Right cardiac atrium (tissue), 5 donors: Measurements from ENCODE around the gene DNAJC9. TPM values are rescaled to one million over a fixed set of nuclear protein-coding genes. Genes with fewer than 3 reads are reported as not detected.
A peak's percentile ranks its signal among the peaks of the same experiment; 100 is the strongest.

Source experiments
- ATAC-seq, 2 donors: fragments of 200-7000 bp; cut with Tn5 transposase; one replicate each; pipeline versions ENCODE4 v1.8.0 to v1.9.1; 2020; ENCODE audit warnings: moderate library complexity in 2 of 2, mild to moderate bottlenecking in 1 of 2
- DNase-seq, 3 donors: peaks; one replicate each; pipeline ENCODE4 v3.0.0-alpha.2; 2020
- H3K27ac ChIP-seq: one replicate; pipeline ENCODE4 v1.5.1; 2013; ENCODE audit warnings: mild to moderate bottlenecking, low read length, control low read depth, moderate library complexity
- H3K27me3 ChIP-seq: one replicate; pipeline ENCODE4 v1.6.1; 2013; ENCODE audit not compliant: control insufficient read depth, insufficient read depth
- H3K4me1 ChIP-seq: one replicate; pipeline ENCODE4 v1.6.1; 2013; ENCODE audit warnings: low read length; ENCODE audit not compliant: control insufficient read depth, insufficient read depth
- H3K4me3 ChIP-seq: one replicate; pipeline ENCODE4 v1.5.1; 2013; ENCODE audit warnings: low read length, control low read depth
- H3K9me3 ChIP-seq: one replicate; pipeline ENCODE4 v1.6.1; 2013; ENCODE audit warnings: low read length; ENCODE audit not compliant: control insufficient read depth
- WGBS: extraction: QIAGEN DNeasy Blood & Tissue Kit; methylation state at CpG from one replicate; pipeline ENCODE4 v1.1.7; 2013; 5-methylcytosine and 5-hydroxymethylcytosine counted together
- intact Hi-C, 4 donors: fragments of 100-400 bp; cut with DNase I; formaldehyde crosslinking; loops; one replicate each; pipeline versions ENCODE4 v1.11.0 to v1.14.0; 2022 to 2023
- long read RNA-seq, 4 donors: library from polyadenylated mRNA; unstranded; transcript quantifications; one replicate each; pipeline ENCODE4 v2.0.0, GENCODE V29; 2020 to 2021
- polyA plus RNA-seq: library from polyadenylated mRNA; stranded (reverse); fragments of 200-250 nt; gene quantifications from one replicate; pipeline ENCODE4 v1.2.3, GENCODE V29; 2013
- total RNA-seq, 4 donors: library from RNA; stranded (reverse); fragmentation: NEBNext Ultra II Directional; extraction: Animal tissue kit (Norgen Biotek cat#: 25700); gene quantifications; one replicate each; pipeline ENCODE4 v1.2.1, GENCODE V29; 2021
- donor health status: healthy with polysubstance abuse.
- donor health status: DM: no; HTN: yes; CAD: no.
- donor health status: DM: no; HTN: no; CAD: no.
- donor health status: DM: no; HTN: yes; CAD: no; lungs with severe emphysema.
- donor health status: DM: yes; HTN: yes; CAD: no.

The DNAJC9 gene, protein sequence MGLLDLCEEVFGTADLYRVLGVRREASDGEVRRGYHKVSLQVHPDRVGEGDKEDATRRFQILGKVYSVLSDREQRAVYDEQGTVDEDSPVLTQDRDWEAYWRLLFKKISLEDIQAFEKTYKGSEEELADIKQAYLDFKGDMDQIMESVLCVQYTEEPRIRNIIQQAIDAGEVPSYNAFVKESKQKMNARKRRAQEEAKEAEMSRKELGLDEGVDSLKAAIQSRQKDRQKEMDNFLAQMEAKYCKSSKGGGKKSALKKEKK
- 10 to 100 TPM in 2 of 4 donors, 1 to 10 TPM in 2; 7.9 to 10.6 (median 10.2) TPM for total RNA-seq
- polyA plus RNA-seq: 6.5 TPM
- long read RNA-seq, donor 1, transcript DNAJC9-201 (5 exons, 3,032 nt): major isoform, 16 of 21 reads
- long read RNA-seq, donor 1, partial matches to known transcripts: 2 of 21 reads
- long read RNA-seq, donor 1, other reads (novel, unspliced or antisense): 3 of 21 reads
- long read RNA-seq, donor 2, transcript DNAJC9-201 (5 exons, 3,032 nt): major isoform, 7 of 9 reads
- long read RNA-seq, donor 2, partial matches to known transcripts: 0 of 9 reads
- long read RNA-seq, donor 2, other reads (novel, unspliced or antisense): 2 of 9 reads
- long read RNA-seq, donor 3, transcript DNAJC9-201 (5 exons, 3,032 nt): major isoform, 54 of 57 reads
- long read RNA-seq, donor 3, partial matches to known transcripts: 1 of 57 reads
- long read RNA-seq, donor 3, other reads (novel, unspliced or antisense): 2 of 57 reads
- long read RNA-seq, donor 4, transcript DNAJC9-201 (5 exons, 3,032 nt): major isoform, 11 of 13 reads
- long read RNA-seq, donor 4, partial matches to known transcripts: 0 of 13 reads
- long read RNA-seq, donor 4, other reads (novel, unspliced or antisense): 2 of 13 reads

DNA sequence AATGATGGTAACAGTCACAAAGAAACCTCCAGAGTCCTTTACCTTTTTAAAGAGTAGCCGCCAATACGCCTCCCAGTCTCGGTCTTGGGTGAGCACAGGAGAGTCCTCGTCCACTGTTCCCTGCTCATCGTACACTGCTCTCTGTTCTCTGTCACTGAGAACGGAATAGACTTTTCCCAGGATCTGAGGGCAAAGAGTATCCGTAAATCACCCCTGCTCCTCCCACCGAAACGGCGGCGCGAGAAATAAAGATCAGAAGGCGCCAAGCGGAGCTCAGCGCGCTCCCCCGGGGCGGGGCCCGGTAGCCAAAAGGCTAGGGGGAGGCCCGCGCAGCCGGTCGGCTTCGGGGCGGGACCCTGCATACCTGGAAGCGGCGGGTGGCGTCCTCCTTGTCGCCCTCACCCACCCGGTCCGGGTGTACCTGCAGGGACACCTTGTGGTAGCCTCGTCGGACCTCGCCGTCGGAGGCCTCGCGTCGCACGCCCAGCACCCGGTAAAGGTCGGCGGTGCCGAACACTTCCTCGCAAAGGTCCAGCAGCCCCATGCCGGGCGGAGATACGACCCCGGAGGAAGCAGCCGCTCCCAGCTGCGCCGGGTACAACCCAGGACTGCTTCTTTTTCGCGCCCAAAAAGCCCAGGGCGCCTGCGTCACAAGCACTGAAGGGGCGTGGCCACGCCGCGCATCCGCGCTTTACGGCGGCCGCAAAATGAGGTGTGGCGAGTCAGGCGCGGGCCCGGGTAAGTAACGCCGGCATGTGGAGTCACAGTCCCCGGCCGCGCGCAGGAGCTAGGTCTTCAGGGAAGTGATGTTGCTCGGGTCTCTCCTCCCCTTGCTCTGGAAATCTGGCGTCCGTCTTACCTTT lies at the start of gene DNAJC9:
DNAJC9 (minus strand) TSS at position 610 of the 863 bp plus-strand sequence; CDS start at position 544, 66 bp downstream.
- intact Hi-C loops: no loop called here
- peaks cover 7% of the 10 kb centered on the region for H3K4me1 ChIP-seq
- H3K4me3 ChIP-seq: peak within 1 kb of the TSS; percentile 68
- peak; percentile 97 for ATAC-seq
- H3K27ac ChIP-seq: peak within 1 kb of the TSS; percentile 24
- no peaks in the 10 kb centered on the region for H3K27me3 ChIP-seq
- WGBS: under 1% methylated on average over 78 of the region's 78 CpGs
- DNase-seq: peak; percentile 96 to 99 (median 99)
- H3K9me3 ChIP-seq: no peaks in the 10 kb centered on the region

DNA sequence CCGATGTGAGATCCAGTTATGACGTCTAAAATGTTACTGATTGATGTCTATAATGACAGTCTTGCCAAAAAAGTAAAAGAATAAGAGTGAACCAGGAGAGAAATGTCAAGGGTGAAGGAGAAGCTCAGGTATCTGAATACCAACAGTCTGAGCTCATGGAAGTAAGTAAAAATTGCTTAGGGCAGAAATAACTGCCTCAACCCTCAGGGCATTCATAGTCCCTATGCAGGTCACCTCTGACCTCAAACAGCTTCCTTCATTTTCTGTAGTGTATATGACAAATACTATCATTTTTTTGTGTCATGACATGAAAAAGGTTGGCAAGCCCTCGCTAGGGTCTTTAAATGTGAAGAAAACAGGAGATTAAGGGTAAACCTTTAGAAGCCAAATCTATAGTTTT lies 46.4 kb upstream of the DNAJC9 start:
- H3K27ac ChIP-seq: no peak overlapping the region
- H3K27me3 ChIP-seq: no peaks in the 10 kb centered on the region
- no peaks in the 10 kb centered on the region for H3K9me3 ChIP-seq
- 79% methylated on average over 3 of the region's 3 CpGs for WGBS
- no peaks in the 10 kb centered on the region for H3K4me1 ChIP-seq
- DNase-seq (no peak), ATAC-seq (no peak)
- no peak overlapping the region for H3K4me3 ChIP-seq
- intact Hi-C loops: no loop called here

DNA sequence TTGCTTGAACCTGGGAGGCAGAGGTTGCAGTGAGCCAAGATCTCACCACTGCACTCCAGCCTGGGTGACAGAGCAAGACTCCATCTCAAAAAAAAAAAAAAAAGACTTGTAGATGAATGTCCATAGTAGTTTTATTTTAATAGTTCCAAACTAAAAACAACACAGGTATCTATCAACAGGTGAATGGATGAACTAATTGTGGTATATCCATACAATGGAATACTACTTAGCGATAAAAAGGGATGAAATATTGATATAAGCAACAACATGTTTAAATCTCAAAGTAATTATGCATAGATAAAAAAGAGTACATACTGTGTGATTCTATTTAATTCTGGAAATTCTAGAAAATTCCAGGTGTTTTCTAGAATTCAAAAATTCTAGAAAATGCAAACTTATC lies 42.9 kb upstream of the DNAJC9 start:
- ATAC-seq: no peak
- Histone ChIP-seq H3K27ac (no peak overlapping the region), H3K4me1 (no peaks in the 10 kb centered on the region), H3K4me3 (no peak overlapping the region), H3K27me3 (no peaks in the 10 kb centered on the region), H3K9me3 (no peaks in the 10 kb centered on the region)
- DNase-seq: no peak
- intact Hi-C loops: no loop called here
- WGBS: 97% methylated on average over 1 of the region's 1 CpG

DNA sequence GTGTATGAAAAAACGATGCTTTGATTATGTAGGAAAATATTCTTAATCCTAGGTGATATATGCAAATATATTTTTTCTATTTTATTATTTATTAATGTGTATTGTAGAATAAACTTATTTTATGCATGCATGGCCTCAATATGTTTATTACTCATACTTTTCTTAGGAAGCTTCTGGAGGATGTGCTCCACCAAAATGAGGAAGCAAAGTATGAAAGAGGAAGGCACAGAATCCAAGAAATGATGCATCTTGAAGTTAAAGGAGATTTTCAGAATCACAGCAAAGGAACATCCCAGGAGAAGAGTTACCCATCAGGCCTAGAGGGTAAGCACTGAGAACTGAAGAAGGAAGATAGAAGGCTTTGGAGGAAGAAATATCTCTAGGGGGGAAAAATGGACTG lies 40.4 kb upstream of the DNAJC9 start:
- DNase-seq (no peak), ATAC-seq (no peak)
- H3K27ac ChIP-seq: no peak overlapping the region
- H3K9me3 ChIP-seq: no peaks in the 10 kb centered on the region
- 85% methylated on average over 1 of the region's 1 CpG for WGBS
- H3K4me1 ChIP-seq: no peaks in the 10 kb centered on the region
- intact Hi-C loops: no loop called here
- no peak overlapping the region for H3K4me3 ChIP-seq
- no peaks in the 10 kb centered on the region for H3K27me3 ChIP-seq

DNA sequence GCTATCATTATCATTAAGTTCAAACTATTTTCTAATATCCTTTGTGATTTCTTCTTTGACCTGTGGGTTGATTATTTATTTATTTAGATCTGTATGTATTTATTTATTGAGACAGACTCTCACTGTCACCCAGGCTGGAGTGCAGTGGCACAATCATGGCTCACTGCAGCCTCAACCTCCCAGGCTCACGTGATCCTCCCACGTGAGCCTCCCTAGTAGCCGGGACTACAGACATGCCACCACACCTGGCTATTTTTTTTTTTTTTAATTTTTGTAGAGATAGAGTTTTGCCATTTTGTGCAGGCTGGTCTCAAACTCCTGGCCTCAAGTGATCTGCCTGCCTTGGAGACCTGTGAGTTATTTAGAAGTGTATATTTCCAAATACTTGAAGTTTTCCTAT lies 34.0 kb upstream of the DNAJC9 start:
- no peaks in the 10 kb centered on the region for H3K4me1 ChIP-seq
- ATAC-seq: no peak
- WGBS: 84% methylated on average over 3 of the region's 3 CpGs
- no peak overlapping the region for H3K27ac ChIP-seq
- no peak for DNase-seq
- no peaks in the 10 kb centered on the region for H3K9me3 ChIP-seq
- H3K4me3 ChIP-seq: no peak overlapping the region
- intact Hi-C loops: no loop called here
- no peaks in the 10 kb centered on the region for H3K27me3 ChIP-seq

DNA sequence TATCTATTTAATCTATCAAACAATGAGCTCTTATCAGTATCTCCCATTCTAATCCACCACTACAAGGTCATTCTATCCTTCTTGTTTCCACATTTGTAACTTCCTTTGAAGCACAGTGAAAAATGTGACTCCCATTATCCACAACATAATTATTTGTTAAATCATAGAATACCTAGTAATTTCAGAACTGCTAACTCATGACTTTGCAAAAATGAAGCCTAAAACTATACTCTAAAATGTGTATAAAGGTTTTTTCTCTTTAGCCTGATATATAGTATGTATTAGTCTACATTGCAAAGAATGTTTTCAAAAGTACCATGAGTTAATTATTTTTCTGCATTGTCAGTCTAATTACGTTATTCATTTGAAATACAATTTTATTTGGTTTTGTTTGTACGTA lies 17.4 kb upstream of the DNAJC9 start:
- Histone ChIP-seq H3K4me1 (no peaks in the 10 kb centered on the region), H3K4me3 (no peak overlapping the region), H3K27me3 (no peaks in the 10 kb centered on the region), H3K9me3 (no peaks in the 10 kb centered on the region), H3K27ac (no peak overlapping the region)
- no peak for ATAC-seq
- 88% methylated on average over 2 of the region's 2 CpGs for WGBS
- no peak for DNase-seq
- intact Hi-C loops: no loop called here

DNA sequence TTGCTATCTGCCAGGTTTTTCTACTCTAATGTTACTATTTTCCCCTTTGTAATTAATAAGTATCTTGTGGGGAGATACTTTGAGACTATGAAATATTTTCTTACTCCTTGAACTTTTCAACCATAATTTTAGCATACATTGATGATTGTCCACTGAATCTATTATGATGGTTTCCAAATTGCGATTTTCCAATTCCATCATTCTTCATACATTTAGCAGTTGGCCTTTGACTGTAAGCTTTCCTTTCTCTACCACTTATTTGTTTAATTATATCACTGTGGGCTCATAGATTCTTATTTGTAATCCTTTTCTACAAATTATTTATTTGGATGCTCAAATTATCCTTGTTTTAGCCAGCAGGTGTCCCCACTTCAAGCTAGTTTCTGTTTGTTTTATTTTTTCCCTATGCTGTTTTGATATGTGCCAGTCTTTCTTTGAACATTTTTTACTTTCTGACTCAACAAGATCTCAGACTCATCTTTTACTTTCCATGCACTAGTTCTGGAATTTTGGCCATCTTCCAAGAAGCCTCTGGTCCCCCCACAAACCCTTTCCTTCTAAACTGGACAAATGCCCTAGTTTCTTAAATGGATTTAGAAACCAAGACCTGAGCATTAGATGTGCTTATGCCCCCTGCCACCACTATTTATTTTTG lies 16.8 kb upstream of the DNAJC9 start:
- no peaks in the 10 kb centered on the region for H3K27me3 ChIP-seq
- WGBS: 46% methylated on average over 1 of the region's 1 CpG
- intact Hi-C loops: no loop called here
- no peaks in the 10 kb centered on the region for H3K9me3 ChIP-seq
- H3K27ac ChIP-seq: no peak overlapping the region
- H3K4me3 ChIP-seq: no peak overlapping the region
- no peaks in the 10 kb centered on the region for H3K4me1 ChIP-seq
- DNase-seq (no peak), ATAC-seq (no peak)

DNA sequence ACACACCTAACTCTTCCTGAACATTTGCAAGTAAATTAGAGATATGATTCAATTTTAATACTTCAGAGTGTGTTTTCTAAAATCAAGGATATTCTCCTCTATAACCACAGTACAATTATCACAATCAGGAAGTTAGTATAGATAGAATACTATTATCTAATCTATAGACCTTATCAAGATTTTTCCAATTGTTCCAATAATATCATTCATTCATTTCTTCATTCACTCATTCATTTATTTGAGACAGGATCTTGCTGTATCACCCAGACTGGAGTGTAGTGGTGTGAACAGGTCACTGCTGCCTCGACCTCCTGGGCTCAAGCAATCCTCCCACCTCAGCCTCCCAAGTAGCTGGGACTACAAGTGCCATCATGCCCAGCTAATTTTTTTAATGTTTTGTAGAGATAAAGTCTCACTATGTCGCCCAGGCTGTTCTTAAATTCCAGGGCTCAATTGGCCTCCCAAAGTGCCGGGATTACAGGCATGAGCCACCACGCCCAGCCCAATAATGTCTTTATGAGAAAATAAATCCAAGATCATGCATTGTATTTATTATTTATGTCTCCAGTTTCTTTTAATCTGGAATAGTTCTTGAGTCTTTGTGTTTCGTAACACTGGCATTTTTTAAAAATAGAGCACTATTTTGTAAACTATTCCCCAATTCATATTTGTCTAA lies 16.0 kb upstream of the DNAJC9 start:
- Histone ChIP-seq H3K4me3 (no peak overlapping the region), H3K27me3 (no peaks in the 10 kb centered on the region), H3K9me3 (no peaks in the 10 kb centered on the region), H3K4me1 (no peaks in the 10 kb centered on the region), H3K27ac (no peak overlapping the region)
- intact Hi-C loops: no loop called here
- ATAC-seq (no peak), DNase-seq (no peak)
- WGBS: 75% methylated on average over 5 of the region's 5 CpGs

DNA sequence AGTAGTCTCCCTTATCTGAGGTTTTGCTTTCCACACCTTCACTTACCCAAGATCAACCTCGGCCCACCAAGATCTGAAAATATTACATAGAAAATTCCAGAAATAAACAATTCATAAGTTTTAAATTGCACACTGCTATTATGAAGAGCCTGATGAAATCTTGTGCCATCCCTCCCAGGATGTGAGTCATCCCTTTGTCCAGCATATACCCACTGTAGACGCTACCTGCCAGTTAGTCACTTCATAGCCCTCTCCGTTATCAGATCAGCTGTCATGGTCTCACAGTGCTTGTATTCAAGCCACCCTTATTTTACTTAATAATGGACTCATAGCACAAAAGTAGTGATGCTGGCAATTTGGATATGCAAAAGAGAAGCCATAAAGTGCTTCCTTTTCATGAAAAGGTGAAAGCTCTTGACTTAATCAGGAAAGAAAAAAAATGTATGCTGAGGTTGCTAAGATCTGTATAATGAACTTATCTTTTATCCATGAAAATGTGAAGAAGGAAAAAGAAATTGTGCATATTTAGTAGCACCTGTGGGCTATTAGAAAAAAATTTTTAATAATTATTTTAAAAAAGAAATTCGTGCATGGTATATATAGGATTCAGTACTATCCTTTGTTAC lies 15.2 kb upstream of the DNAJC9 start:
- intact Hi-C loops: no loop called here
- H3K27ac ChIP-seq: no peak overlapping the region
- no peak overlapping the region for H3K4me3 ChIP-seq
- H3K9me3 ChIP-seq: no peaks in the 10 kb centered on the region
- 57% methylated on average over 4 of the region's 4 CpGs for WGBS
- DNase-seq: no peak
- H3K27me3 ChIP-seq: no peaks in the 10 kb centered on the region
- no peak for ATAC-seq
- H3K4me1 ChIP-seq: no peaks in the 10 kb centered on the region
